Aorta (tissue), 5 donors: ENCODE results near the gene PRRX2. TPM values are rescaled to one million over a fixed set of nuclear protein-coding genes. Genes with fewer than 3 reads are reported as not detected.
"Not testable (repeated sequence)": the region's sequence is repeated elsewhere in the genome, so short reads cannot be mapped to it uniquely, and the experiment has no call there.

Experiments used
- ATAC-seq: fragments of 200-7000 bp; cut with Tn5 transposase; one replicate; pipeline ENCODE4 v1.9.1; 2022; ENCODE audit warnings: moderate library complexity; ENCODE audit not compliant: low FRiP score
- DNase-seq, 2 donors: peaks; one replicate each; pipeline ENCODE4 v3.0.0-alpha.2; 2020
- H3K27ac ChIP-seq, 2 donors: one replicate each; pipeline ENCODE4 v1.5.1; 2013; ENCODE audit warnings: low read length in 2 of 2, mild to moderate bottlenecking in 2 of 2, moderate library complexity in 2 of 2, control low read depth in 1 of 2, inconsistent platforms in 1 of 2, low read depth in 1 of 2
- H3K27me3 ChIP-seq, 2 donors: one replicate each; pipeline ENCODE4 v1.6.1; 2013; ENCODE audit warnings: control low read depth in 1 of 2, low read length in 1 of 2, mild to moderate bottlenecking in 1 of 2, moderate library complexity in 1 of 2; ENCODE audit not compliant: insufficient read depth in 2 of 2, control insufficient read depth in 1 of 2
- H3K36me3 ChIP-seq, 2 donors: one replicate each; pipeline ENCODE4 v1.6.1; 2013; ENCODE audit warnings: control low read depth in 1 of 2, low read length in 1 of 2, mild to moderate bottlenecking in 1 of 2; ENCODE audit not compliant: insufficient read depth in 2 of 2, control insufficient read depth in 1 of 2
- H3K4me1 ChIP-seq, 2 donors: one replicate each; pipeline ENCODE4 v1.6.1; 2013; ENCODE audit warnings: low read length in 2 of 2, control low read depth in 1 of 2, mild to moderate bottlenecking in 1 of 2, moderate library complexity in 1 of 2; ENCODE audit not compliant: insufficient read depth in 2 of 2, control insufficient read depth in 1 of 2
- H3K4me3 ChIP-seq, 2 donors: one replicate each; pipeline ENCODE4 v1.5.1; 2013; ENCODE audit warnings: low read length in 2 of 2, control low read depth in 1 of 2, mild to moderate bottlenecking in 1 of 2
- H3K9me3 ChIP-seq: one replicate; pipeline ENCODE4 v1.6.1; 2013; ENCODE audit warnings: mild to moderate bottlenecking, low read length; ENCODE audit not compliant: control insufficient read depth
- WGBS, 2 donors: extraction: QIAGEN DNeasy Blood & Tissue Kit; methylation state at CpG; one replicate each; pipeline ENCODE4 v1.1.7; 2013; 5-methylcytosine and 5-hydroxymethylcytosine counted together
- intact Hi-C, 2 donors: fragments of 100-400 bp; cut with DNase I; formaldehyde crosslinking; loops; one replicate each; pipeline versions ENCODE4 v1.14.2 to v1.15.0; 2022
- polyA plus RNA-seq, 2 donors: library from polyadenylated mRNA; stranded (reverse); fragments of 200-250 nt; gene quantifications; one replicate each; pipeline ENCODE4 v1.2.3, GENCODE V29; 2013
- total RNA-seq, 2 donors: library from RNA; stranded (reverse); fragmentation: NEBNext Ultra II Directional; extraction: Animal tissue kit (Norgen Biotek cat#: 25700); gene quantifications; one replicate each; pipeline ENCODE4 v1.2.1, GENCODE V29; 2021
- donor health status: healthy with polysubstance abuse.
- donor health status: Bipolar disorder and iron deficiency.
- donor health status: DM: no; HTN: no; CAD: no.
- donor health status: DM: no; HTN: no; CAD: no.
- donor health status: DM: yes; HTN: yes; CAD: no.

Gene PRRX2
- total and polyA plus RNA-seq, 4 donors: 27.7 to 68.8 (median 52.2) TPM

- no peaks in the 10 kb centered on the region for H3K9me3 ChIP-seq
- ATAC-seq (no peak), DNase-seq (no peak)
- intact Hi-C loops: no loop called here
- 76 to 77% methylated on average over 13 of the region's 13 CpGs for WGBS, 2 donors
- H3K36me3 ChIP-seq: peaks cover 0 to 18% of the 10 kb centered on the region in 2 donors
- H3K27me3 ChIP-seq: no peaks in the 10 kb centered on the region
- no peaks in the 10 kb centered on the region for H3K4me1 ChIP-seq
- no peak overlapping the region for H3K4me3 ChIP-seq
- H3K27ac ChIP-seq: no peak overlapping the region
Observed at GRCh38 chr9:129633848-129634247, 31.6 kb upstream of the PRRX2 start.

DNA sequence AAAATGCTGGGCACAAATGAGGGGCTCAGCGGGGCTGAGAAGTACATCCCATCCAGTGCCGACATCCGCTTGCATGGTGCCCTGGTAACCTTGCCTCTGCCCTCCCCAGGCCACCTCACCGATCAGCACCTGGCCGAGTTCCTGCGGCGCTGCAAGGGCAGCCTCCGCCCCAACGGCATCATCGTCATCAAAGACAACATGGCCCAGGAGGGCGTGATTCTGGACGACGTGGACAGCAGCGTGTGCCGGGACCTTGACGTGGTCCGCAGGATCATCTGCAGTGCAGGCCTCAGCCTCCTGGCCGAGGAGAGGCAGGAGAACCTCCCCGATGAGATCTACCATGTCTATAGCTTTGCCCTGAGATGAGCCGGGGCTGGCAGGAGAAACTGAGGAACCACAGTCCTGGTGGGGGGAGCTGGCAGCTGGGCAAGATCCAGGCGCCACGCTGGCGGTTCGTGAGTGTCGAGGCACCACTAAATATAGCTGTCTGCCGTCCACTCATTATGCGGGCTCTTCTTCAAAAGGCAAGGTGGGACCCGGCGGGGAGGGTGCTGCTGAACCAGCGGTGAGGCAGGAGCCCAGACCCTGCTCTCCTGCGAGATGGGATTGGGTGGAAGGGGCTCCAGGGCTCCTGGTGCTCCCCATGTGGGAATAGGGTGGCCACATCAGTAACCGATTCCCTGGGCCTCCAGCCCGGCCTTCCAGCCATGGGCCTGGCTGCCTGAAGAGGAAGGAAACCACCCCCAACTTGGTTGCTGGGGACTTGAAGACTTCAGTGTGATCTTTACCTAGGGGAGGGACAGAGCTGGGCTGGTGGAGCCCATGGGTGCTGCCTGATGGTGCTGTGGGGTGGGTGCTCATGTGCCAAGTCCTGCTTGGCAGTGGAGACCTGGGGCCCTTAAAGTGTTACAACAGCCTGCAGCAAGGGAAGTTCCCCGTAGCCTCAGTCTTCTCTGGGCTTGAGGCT lies 30.1 kb upstream of the PRRX2 start:
- Histone ChIP-seq H3K4me1 (no peaks in the 10 kb centered on the region), H3K27me3 (no peaks in the 10 kb centered on the region), H3K9me3 (no peaks in the 10 kb centered on the region), H3K36me3 (peaks cover 0 to 18% of the 10 kb centered on the region in 2 donors), H3K4me3 (no peak overlapping the region), H3K27ac (no peak overlapping the region)
- ATAC-seq: no peak
- intact Hi-C loops: no loop called here
- no peak for DNase-seq
- 86 to 89% methylated on average over 34 of the region's 34 CpGs for WGBS, 2 donors

DNA sequence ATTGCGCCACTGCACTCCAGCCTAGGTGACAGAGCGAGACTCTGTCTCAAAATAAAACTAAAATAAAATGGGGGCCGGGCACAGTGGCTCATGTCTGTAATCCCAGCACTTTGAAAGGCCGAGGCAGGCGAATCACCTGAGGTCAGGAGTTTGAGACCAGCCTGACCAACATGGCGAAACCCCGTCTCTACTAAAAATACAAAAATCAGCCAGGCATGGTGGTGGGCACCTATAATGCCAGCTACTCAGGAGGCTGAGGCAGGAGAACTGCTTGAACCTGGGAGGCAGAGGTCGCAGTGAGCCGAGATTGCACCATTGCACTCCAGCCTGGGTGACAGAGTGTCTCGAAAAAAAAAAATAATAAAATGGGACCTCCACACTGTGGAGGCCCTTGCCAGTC lies 29.1 kb upstream of the PRRX2 start:
- H3K9me3 ChIP-seq, H3K4me1 ChIP-seq, H3K4me3 ChIP-seq, ATAC-seq, intact Hi-C loops, H3K27me3 ChIP-seq, H3K27ac ChIP-seq, DNase-seq: not testable (repeated sequence)
- whole genome bisulfite sequencing, 2 donors: 86 to 90% methylated on average over 10 of the region's 10 CpGs
- peaks cover 0 to 18% of the 10 kb centered on the region in 2 donors for H3K36me3 ChIP-seq

DNA sequence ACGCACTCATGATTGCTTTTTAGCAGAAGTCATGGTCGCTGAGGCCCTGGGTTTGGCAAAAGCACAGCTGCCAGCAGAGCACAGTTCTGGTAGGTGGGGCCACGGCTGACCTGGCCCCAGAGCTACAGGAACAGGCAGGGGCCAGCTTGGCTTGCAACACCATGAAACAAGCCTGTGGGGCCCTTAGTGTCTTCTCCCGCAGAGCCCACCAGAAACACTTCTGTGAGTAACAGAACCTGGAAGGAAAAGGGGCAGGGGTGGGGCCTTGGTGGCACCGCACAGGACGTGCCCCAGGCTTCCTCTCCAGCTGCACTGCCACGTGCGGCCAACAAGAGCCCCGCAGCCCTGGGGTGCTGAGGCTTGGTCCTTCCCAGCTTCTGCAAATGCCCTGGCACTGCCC lies 28.3 kb upstream of the PRRX2 start:
- Histone ChIP-seq H3K27ac (no peak overlapping the region), H3K27me3 (no peaks in the 10 kb centered on the region), H3K4me3 (no peak overlapping the region), H3K4me1 (no peaks in the 10 kb centered on the region), H3K36me3 (peaks cover 0 to 18% of the 10 kb centered on the region in 2 donors), H3K9me3 (no peaks in the 10 kb centered on the region)
- ATAC-seq (no peak), DNase-seq (no peak)
- WGBS, 2 donors: 61% methylated on average over 9 of the region's 9 CpGs
- intact Hi-C loops: no loop called here

- WGBS, 2 donors: 74 to 75% methylated on average over 29 of the region's 29 CpGs
- Histone ChIP-seq H3K4me3 (no peak overlapping the region), H3K36me3 (peaks cover 0 to 18% of the 10 kb centered on the region in 2 donors), H3K27me3 (no peaks in the 10 kb centered on the region), H3K27ac (no peak overlapping the region), H3K4me1 (no peaks in the 10 kb centered on the region), H3K9me3 (no peaks in the 10 kb centered on the region)
- DNase-seq: no peak
- ATAC-seq: no peak
- intact Hi-C loops: no loop called here
Observed at GRCh38 chr9:129637673-129638439, 27.6 kb upstream of the PRRX2 start.

DNA sequence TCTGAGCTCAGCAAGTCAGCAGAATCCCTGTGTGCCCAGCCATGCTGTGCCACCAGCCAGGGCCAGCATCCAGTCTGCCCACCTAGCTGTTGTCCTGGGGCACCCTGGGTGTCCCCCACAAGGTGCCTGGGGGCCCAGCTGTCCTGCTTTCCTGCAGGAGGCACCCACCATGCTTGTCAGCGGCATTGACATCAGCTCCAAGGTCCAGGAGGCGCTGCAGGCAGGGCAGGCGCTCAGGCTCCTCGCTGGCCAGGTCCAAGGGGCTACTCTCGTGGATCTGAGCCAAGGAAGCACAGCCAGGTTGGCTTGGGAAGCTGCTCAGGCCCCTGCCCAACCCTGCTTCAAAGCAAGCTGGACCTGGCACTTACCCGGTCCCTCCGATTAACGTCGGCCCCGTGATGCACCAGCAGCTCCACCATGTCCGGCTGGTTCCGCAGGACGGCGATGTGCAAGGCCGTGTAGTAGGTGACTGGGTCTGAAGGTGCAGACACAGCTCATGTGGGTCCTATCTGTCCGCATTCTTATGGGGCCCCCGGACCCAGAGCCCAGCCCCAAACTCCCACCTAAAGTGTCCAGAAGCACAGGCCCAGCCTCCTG lies 26.3 kb upstream of the PRRX2 start:
- Histone ChIP-seq H3K4me3 (no peak overlapping the region), H3K9me3 (no peaks in the 10 kb centered on the region), H3K36me3 (peaks cover 0 to 14% of the 10 kb centered on the region in 2 donors), H3K27ac (no peak overlapping the region), H3K27me3 (no peaks in the 10 kb centered on the region), H3K4me1 (no peaks in the 10 kb centered on the region)
- 79 to 85% methylated on average over 17 of the region's 17 CpGs for WGBS, 2 donors
- intact Hi-C loops: no loop called here
- ATAC-seq (no peak), DNase-seq (no peak)

DNA sequence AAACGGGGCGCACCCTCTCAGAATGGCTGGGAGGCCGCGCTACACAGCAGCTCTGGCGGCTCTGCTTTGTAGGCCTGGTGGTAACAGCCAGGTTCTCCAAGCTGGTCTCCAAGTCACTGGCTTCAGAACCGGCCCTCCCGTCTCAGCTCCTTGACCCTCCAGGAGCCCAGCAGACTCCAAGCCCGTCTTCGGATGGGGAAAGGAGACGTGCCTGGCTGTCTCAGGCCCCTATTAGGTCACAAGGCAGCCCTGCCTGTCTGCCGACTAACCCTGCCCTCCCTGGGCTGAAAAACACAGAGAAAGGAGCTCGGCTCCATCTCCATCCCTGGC lies 25.7 kb upstream of the PRRX2 start:
- Histone ChIP-seq H3K4me3 (no peak overlapping the region), H3K27ac (no peak overlapping the region), H3K36me3 (peaks cover 0 to 12% of the 10 kb centered on the region in 2 donors), H3K9me3 (no peaks in the 10 kb centered on the region), H3K4me1 (no peaks in the 10 kb centered on the region), H3K27me3 (no peaks in the 10 kb centered on the region)
- ATAC-seq (no peak), DNase-seq (no peak)
- WGBS, 2 donors: 53 to 57% methylated on average over 12 of the region's 12 CpGs
- intact Hi-C loops: loop anchor here in 1 of 2 donors (5.0 kb wide), 1 partner anchor 83 kb away; no protein-coding TSS in a partner anchor

DNA sequence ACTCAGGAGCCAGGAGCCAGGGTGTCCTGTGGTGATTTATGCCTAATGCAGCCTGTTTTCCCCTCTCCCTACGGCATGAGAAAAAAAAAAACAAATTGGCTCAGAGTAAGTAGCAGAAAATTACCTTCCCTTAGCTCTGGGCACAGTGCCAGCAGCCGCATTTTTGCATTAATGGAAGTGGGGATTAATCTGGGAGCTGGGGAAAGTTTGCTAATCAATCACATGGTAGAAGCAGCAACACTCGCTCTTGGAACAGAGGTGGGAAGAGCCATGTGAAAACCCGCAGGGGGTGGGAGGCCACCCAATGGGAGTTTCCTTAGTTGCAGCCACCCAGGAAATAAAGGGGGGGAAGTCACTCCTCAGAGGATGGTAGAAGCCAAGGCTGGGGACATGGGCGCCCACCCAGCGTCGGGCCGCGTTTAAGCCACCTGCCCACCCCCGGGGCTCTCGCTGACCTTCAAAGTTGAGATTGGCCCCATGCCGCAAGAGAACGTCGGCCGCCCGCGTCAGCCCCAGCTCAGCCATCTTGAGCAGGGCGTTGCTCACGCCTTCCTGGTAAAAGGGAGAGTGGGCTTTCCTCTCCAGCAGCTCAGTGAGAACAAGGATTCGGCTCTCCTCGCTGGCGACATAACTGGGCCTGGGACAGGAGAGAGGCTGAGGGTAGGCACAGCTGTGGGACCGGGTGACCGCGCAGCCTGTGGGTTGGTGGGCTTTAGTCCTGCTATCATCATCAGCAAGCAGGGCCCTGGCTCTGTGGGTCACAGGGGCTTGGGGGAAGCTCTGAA lies 25.2 kb upstream of the PRRX2 start:
- WGBS, 2 donors: 63 to 64% methylated on average over 25 of the region's 25 CpGs
- Histone ChIP-seq H3K4me1 (no peaks in the 10 kb centered on the region), H3K36me3 (peaks cover 0 to 9% of the 10 kb centered on the region in 2 donors), H3K27me3 (no peaks in the 10 kb centered on the region), H3K27ac (no peak overlapping the region), H3K9me3 (no peaks in the 10 kb centered on the region), H3K4me3 (no peak overlapping the region)
- no peak for ATAC-seq
- no peak for DNase-seq
- intact Hi-C loops: loop anchor here in 1 of 2 donors (5.0 kb wide), 1 partner anchor 82 kb away; no protein-coding TSS in a partner anchor
